CD4-positive, alpha-beta memory T cell (primary cell): Measurements from ENCODE around the gene CENPP. TPM values are rescaled to one million over a fixed set of nuclear protein-coding genes. Genes with fewer than 3 reads are reported as not detected.

Experiments
- CTCF ChIA-PET: fragments of 350-600 bp; sonication (Branson Sonifier 250); formaldehyde crosslinking; loops from one replicate; lab custom pipeline; 2021; ENCODE audit warnings: inconsistent platforms; ENCODE audit not compliant: partially characterized antibody; lab: Charles Lee
- POLR2A ChIA-PET: fragments of 350-600 bp; sonication (Branson Sonifier 250); formaldehyde crosslinking; loops from one replicate; lab custom pipeline; 2021; ENCODE audit not compliant: partially characterized antibody; lab: Charles Lee
- DNase-seq, 5 donors: peaks; one replicate each; pipeline versions ENCODE4 v3.0.0 to v3.0.0-alpha.2; 2020 to 2022; ENCODE audit warnings: mixed read lengths in 1 of 5
- H3K27ac ChIP-seq: one replicate; pipeline ENCODE4 v1.7.0; 2013; ENCODE audit warnings: low read depth, low read length
- H3K27me3 ChIP-seq: 2 replicates; pipeline ENCODE4 v1.7.0; 2013; ENCODE audit warnings: mild to moderate bottlenecking, low read length, moderate library complexity; ENCODE audit not compliant: insufficient read depth
- H3K36me3 ChIP-seq: 2 replicates; pipeline ENCODE4 v1.7.0; 2013; ENCODE audit warnings: mild to moderate bottlenecking, low read length, moderate library complexity; ENCODE audit not compliant: insufficient read depth
- H3K4me1 ChIP-seq: 2 replicates; pipeline ENCODE4 v1.7.0; 2013; ENCODE audit warnings: mild to moderate bottlenecking, low read length, moderate library complexity; ENCODE audit not compliant: insufficient read depth
- H3K4me3 ChIP-seq, 2 donors: one replicate each; pipeline ENCODE4 v1.7.0; 2013; ENCODE audit warnings: low read length in 2 of 2, mild to moderate bottlenecking in 1 of 2
- H3K9me3 ChIP-seq, 2 donors: one replicate each; pipeline ENCODE4 v1.7.0; 2013; ENCODE audit warnings: low read length in 2 of 2, control low read depth in 1 of 2; ENCODE audit not compliant: control insufficient read depth in 1 of 2
- H3K27ac Mint-ChIP-seq, 7 donors: one replicate each; pipeline ENCODE4 v1.8.0; 2020 to 2021; ENCODE audit warnings: mixed read lengths in 7 of 7, mild to moderate bottlenecking in 6 of 7, inconsistent platforms in 3 of 7, moderate library complexity in 3 of 7
- H3K27me3 Mint-ChIP-seq, 2 donors: one replicate each; pipeline ENCODE4 v1.8.0; 2020 to 2021; ENCODE audit warnings: mixed read lengths in 2 of 2
- H3K36me3 Mint-ChIP-seq, 2 donors: one replicate each; pipeline ENCODE4 v1.8.0; 2020 to 2021; ENCODE audit warnings: mixed read lengths in 2 of 2, inconsistent platforms in 1 of 2, mild to moderate bottlenecking in 1 of 2
- H3K4me1 Mint-ChIP-seq, 4 donors: one replicate each; pipeline ENCODE4 v1.8.0; 2020 to 2021; ENCODE audit warnings: mixed read lengths in 4 of 4, mild to moderate bottlenecking in 1 of 4
- H3K4me3 Mint-ChIP-seq, 8 donors: one replicate each; pipeline ENCODE4 v1.8.0; 2020 to 2021; ENCODE audit warnings: mixed read lengths in 8 of 8, mild to moderate bottlenecking in 7 of 8, moderate library complexity in 6 of 8, inconsistent platforms in 3 of 8
- H3K9me3 Mint-ChIP-seq, 8 donors: one replicate each; pipeline ENCODE4 v1.8.0; 2020 to 2021; ENCODE audit warnings: mixed read lengths in 8 of 8, mild to moderate bottlenecking in 5 of 8, inconsistent platforms in 3 of 8, moderate library complexity in 1 of 8
- intact Hi-C: fragments of 100-400 bp; cut with micrococcal nuclease; formaldehyde crosslinking; loops from one replicate; pipeline ENCODE4 v1.15.1; 2023
- polyA plus RNA-seq, 2 donors: library from polyadenylated mRNA; unstranded; fragments of 300-500 nt; fragmentation: Illumina TruSeq; gene quantifications; one replicate each; pipeline ENCODE4 v1.2.3, GENCODE V29; 2021
- total RNA-seq, 2 experiments: library from RNA; stranded (reverse); gene quantifications; one replicate each; pipeline ENCODE4 v1.2.3, GENCODE V29; 2021

The CENPP gene
- total and polyA plus RNA-seq, 4 experiments from 2014 or later, result 0.55 to 9.5 (median 3.4) TPM

GRCh38 chr9:92655896-92656536 is 330.3 kb downstream of the CENPP start:
- Histone ChIP-seq H3K9me3 (no peaks in the 10 kb centered on the region), H3K4me1 (no peaks in the 10 kb centered on the region), H3K4me3 (no peak overlapping the region), H3K36me3 (peaks cover 13% of the 10 kb centered on the region), H3K27ac (no peak overlapping the region), H3K27me3 (no peaks in the 10 kb centered on the region)
- H3K27me3 Mint-ChIP-seq, result no peaks in the 10 kb centered on the region
- peak overlapping the region in 2 of 7 donors; percentile 22 to 25 for H3K27ac Mint-ChIP-seq
- CTCF ChIA-PET, result no interaction called here
- DNase-seq, result no peak
- peaks cover 1 to 9% (median 4%) of the 10 kb centered on the region in 4 donors for H3K4me1 Mint-ChIP-seq
- intact Hi-C loops, result no loop called here
- POLR2A ChIA-PET, result no interaction called here
- no peak overlapping the region for H3K4me3 Mint-ChIP-seq
- no peaks in the 10 kb centered on the region for H3K9me3 Mint-ChIP-seq
- peaks cover 23 to 45% of the 10 kb centered on the region in 2 donors for H3K36me3 Mint-ChIP-seq

DNA sequence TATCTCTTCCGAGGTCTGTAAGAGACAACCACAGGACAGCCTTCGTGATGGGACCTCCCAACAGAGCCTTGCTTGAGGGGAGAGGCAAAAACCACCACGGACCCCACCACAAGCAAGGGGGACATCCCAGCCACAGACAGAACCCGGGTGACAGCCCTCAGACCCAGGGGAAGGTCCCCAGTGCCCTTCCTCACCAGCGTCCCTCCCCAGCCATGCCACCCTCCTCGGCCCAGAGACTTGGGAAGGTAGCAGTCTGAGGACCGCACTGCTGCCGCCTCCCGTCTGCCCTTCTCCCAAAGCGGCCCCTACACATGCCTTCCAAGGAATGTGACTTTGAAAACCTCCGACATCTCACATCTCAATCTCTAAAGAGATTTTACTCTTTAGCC is 330.8 kb downstream of the CENPP start:
- peaks cover 9% of the 10 kb centered on the region for H3K36me3 ChIP-seq
- H3K27me3 Mint-ChIP-seq, result no peaks in the 10 kb centered on the region
- H3K27ac Mint-ChIP-seq, result peak overlapping the region in 1 of 7 donors; percentile 22
- intact Hi-C loops, result no loop called here
- H3K4me1 ChIP-seq, result no peaks in the 10 kb centered on the region
- ChIA-PET POLR2A (no interaction called here), CTCF (no interaction called here)
- peaks cover 2 to 14% (median 5%) of the 10 kb centered on the region in 4 donors for H3K4me1 Mint-ChIP-seq
- H3K27ac ChIP-seq, result no peak overlapping the region
- H3K4me3 ChIP-seq, result no peak overlapping the region
- peaks cover 24 to 42% of the 10 kb centered on the region in 2 donors for H3K36me3 Mint-ChIP-seq
- H3K4me3 Mint-ChIP-seq, result no peak overlapping the region
- no peaks in the 10 kb centered on the region for H3K9me3 ChIP-seq
- H3K9me3 Mint-ChIP-seq, result no peaks in the 10 kb centered on the region
- H3K27me3 ChIP-seq, result no peaks in the 10 kb centered on the region
- no peak for DNase-seq

DNA sequence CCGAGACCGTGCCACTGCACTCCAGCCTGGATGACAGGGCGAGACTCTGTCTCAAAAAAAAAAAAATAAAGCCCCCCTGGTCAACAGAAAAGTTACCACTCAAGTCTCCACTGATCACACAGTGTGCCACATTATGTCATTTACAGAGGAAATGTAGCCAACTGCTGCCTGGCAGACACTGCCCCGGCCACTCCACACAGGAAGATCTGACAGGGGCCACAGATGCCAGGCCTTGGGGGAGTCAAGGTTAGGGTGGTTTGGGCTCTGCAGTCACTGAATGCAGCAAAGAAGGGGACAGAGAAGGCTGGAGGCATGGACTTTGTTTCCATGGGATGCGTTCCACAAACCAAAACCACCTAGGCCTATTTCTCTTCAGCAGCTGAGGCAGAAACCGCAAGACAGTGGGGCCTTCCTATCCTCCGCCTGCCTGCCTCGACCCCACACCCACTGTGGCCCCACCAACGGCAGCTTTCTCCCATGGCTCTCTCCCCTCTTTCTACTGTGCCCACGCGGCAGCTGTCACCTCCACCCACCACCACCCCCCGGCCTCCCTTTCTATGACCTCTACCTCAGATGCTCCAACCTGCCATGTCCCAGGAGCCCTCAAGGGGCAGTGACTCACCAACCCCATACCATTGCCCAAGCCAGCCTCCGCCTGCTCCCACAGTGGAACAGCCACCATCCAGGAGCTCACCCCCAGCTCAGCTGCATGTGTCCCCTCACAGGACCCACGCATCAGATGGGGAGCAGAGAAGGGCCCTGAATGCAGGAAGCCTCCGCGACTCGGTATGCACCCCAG is 331.7 kb downstream of the CENPP start:
- Histone ChIP-seq H3K4me3 (no peak overlapping the region), H3K27ac (no peak overlapping the region), H3K27me3 (no peaks in the 10 kb centered on the region), H3K36me3 (peaks cover 9% of the 10 kb centered on the region), H3K9me3 (no peaks in the 10 kb centered on the region), H3K4me1 (no peaks in the 10 kb centered on the region)
- Mint-ChIP-seq H3K9me3 (no peaks in the 10 kb centered on the region), H3K36me3 (peaks cover 26 to 41% of the 10 kb centered on the region in 2 donors), H3K4me1 (peaks cover 4 to 22% (median 7%) of the 10 kb centered on the region in 4 donors), H3K27me3 (no peaks in the 10 kb centered on the region), H3K4me3 (no peak overlapping the region), H3K27ac (no peak overlapping the region)
- no peak for DNase-seq
- ChIA-PET POLR2A (no interaction called here), CTCF (no interaction called here)
- intact Hi-C loops, result no loop called here

- intact Hi-C loops, result no loop called here
- no peak overlapping the region for H3K27ac Mint-ChIP-seq
- H3K9me3 ChIP-seq, result no peaks in the 10 kb centered on the region
- H3K4me3 Mint-ChIP-seq, result no peak overlapping the region
- no peaks in the 10 kb centered on the region for H3K27me3 ChIP-seq
- no peak for DNase-seq
- no peaks in the 10 kb centered on the region for H3K27me3 Mint-ChIP-seq
- H3K9me3 Mint-ChIP-seq, result no peaks in the 10 kb centered on the region
- no peaks in the 10 kb centered on the region for H3K4me1 ChIP-seq
- POLR2A ChIA-PET, result no interaction called here
- peaks cover 5 to 26% (median 10%) of the 10 kb centered on the region in 4 donors for H3K4me1 Mint-ChIP-seq
- no peak overlapping the region for H3K27ac ChIP-seq
- peaks cover 21 to 38% of the 10 kb centered on the region in 2 donors for H3K36me3 Mint-ChIP-seq
- no peak overlapping the region for H3K4me3 ChIP-seq
- CTCF ChIA-PET, result no interaction called here
- peaks cover 4% of the 10 kb centered on the region for H3K36me3 ChIP-seq
Observed at GRCh38 chr9:92658176-92658575, 332.4 kb downstream of the CENPP start.

DNA sequence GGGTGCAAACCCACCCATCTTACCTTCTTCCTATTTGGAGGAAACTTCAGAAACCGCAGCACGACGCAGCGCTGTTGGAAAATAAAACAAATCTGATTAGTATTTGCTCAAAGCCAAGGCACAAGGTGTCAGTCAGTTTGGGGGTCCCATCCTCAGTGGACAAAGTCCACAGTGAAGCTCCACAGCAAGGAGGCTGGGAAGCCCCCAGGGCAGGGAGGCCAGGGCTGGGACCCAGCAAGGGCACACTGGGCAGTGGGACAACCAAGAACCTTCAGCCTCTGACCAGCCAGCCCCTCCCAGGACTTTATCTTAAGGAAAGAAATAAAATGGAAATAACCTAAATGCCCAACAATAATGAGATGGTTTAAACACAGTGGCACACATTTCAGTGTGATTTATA is 332.9 kb downstream of the CENPP start:
- H3K4me1 Mint-ChIP-seq, result peaks cover 9 to 30% (median 14%) of the 10 kb centered on the region in 4 donors
- ChIA-PET CTCF (no interaction called here), POLR2A (no interaction called here)
- intact Hi-C loops, result no loop called here
- peaks cover 4% of the 10 kb centered on the region for H3K36me3 ChIP-seq
- no peak overlapping the region for H3K27ac ChIP-seq
- H3K27ac Mint-ChIP-seq, result no peak overlapping the region
- H3K9me3 Mint-ChIP-seq, result no peaks in the 10 kb centered on the region
- H3K4me3 ChIP-seq, result no peak overlapping the region
- no peaks in the 10 kb centered on the region for H3K4me1 ChIP-seq
- no peaks in the 10 kb centered on the region for H3K27me3 ChIP-seq
- H3K27me3 Mint-ChIP-seq, result no peaks in the 10 kb centered on the region
- DNase-seq, result no peak
- peaks cover 20 to 39% of the 10 kb centered on the region in 2 donors for H3K36me3 Mint-ChIP-seq
- no peaks in the 10 kb centered on the region for H3K9me3 ChIP-seq
- no peak overlapping the region for H3K4me3 Mint-ChIP-seq

DNA sequence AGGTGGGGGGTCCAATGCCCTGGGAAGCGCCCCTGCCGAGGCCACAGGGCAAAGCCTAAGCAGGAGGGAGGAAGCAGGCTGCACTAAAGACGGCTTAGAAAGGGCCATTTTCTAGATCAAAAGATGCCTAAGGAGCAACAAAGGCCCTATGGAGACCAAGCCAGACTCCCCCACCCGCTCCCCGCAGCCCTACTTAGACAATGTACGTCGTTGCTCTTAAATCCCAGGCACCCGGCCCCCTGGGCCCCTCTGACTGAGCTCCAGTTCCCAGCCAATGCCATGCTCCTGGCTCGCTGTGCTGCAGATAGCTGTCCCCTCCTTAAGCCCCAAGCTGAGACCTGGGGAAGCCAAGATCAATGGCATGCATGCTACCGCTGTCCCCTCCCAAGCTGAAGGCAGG is 333.8 kb downstream of the CENPP start:
- Mint-ChIP-seq H3K36me3 (peaks cover 20 to 32% of the 10 kb centered on the region in 2 donors), H3K9me3 (no peaks in the 10 kb centered on the region), H3K27me3 (no peaks in the 10 kb centered on the region), H3K4me3 (peak overlapping the region in 1 of 8 donors; percentile 57), H3K4me1 (peaks cover 10 to 39% (median 18%) of the 10 kb centered on the region in 4 donors), H3K27ac (no peak overlapping the region)
- Histone ChIP-seq H3K36me3 (peaks cover 4% of the 10 kb centered on the region), H3K27me3 (no peaks in the 10 kb centered on the region), H3K27ac (no peak overlapping the region), H3K4me1 (no peaks in the 10 kb centered on the region), H3K4me3 (no peak overlapping the region), H3K9me3 (no peaks in the 10 kb centered on the region)
- intact Hi-C loops, result no loop called here
- CTCF ChIA-PET, result no interaction called here
- no peak for DNase-seq
- POLR2A ChIA-PET, result no interaction called here

DNA sequence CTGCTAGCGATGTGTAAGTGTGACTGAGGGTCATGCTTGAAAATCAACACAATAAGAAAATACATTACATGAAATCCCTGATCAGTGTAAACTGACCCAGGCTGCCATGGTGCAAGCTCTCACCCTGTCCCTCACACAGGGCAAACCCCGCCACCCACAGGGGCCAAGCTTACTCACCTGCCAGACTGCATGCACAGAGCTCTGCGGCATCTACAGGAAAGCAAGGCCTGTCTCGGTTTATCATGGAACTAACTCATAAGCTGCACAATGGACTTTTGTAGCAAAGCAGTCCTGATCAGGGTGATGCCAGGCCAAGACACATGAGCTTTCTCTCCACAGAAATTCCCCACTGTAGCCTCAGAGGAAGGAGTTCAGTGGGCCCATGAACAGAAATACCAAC is 334.5 kb downstream of the CENPP start:
- no peak overlapping the region for H3K4me3 Mint-ChIP-seq
- intact Hi-C loops, result no loop called here
- no peaks in the 10 kb centered on the region for H3K9me3 Mint-ChIP-seq
- no peaks in the 10 kb centered on the region for H3K27me3 Mint-ChIP-seq
- no peak for DNase-seq
- POLR2A ChIA-PET, result no interaction called here
- H3K4me1 Mint-ChIP-seq, result peaks cover 16 to 46% (median 24%) of the 10 kb centered on the region in 4 donors
- H3K27ac ChIP-seq, result no peak overlapping the region
- no peak overlapping the region for H3K4me3 ChIP-seq
- CTCF ChIA-PET, result no interaction called here
- peaks cover 6% of the 10 kb centered on the region for H3K4me1 ChIP-seq
- H3K36me3 Mint-ChIP-seq, result peaks cover 17 to 28% of the 10 kb centered on the region in 2 donors
- peak overlapping the region in 3 of 7 donors; percentile 29 to 81 (median 78) for H3K27ac Mint-ChIP-seq
- H3K36me3 ChIP-seq, result peaks cover 4% of the 10 kb centered on the region
- no peaks in the 10 kb centered on the region for H3K9me3 ChIP-seq
- no peaks in the 10 kb centered on the region for H3K27me3 ChIP-seq
